SK-N-MC (cell line): Measurements from ENCODE around the gene DHRS7B.
A peak's percentile ranks its signal among the peaks of the same experiment; 100 is the strongest.
"Not testable (repeated sequence)": the region's sequence is repeated elsewhere in the genome, so short reads cannot be mapped to it uniquely, and the experiment has no call there.

Experiments
- DNase-seq: peaks from one replicate; pipeline ENCODE4 v3.0.0-alpha.2; 2011; ENCODE audit warnings: low read depth, low spot score
- H3K27ac ChIP-seq: fragments of 200-600 bp; sonication (generic); 2 replicates; pipeline ENCODE4 v1.5.1; 2016; ENCODE audit warnings: mixed run types
- H3K36me3 ChIP-seq: fragments of 200-600 bp; sonication (generic); 2 replicates; pipeline ENCODE4 v1.6.1; 2017; ENCODE audit warnings: antibody characterized with exemption, low read length, mixed read lengths; ENCODE audit not compliant: insufficient read depth
- H3K4me3 ChIP-seq: fragments of 200-600 bp; sonication (generic); 2 replicates; pipeline ENCODE4 v1.5.1; 2016
- H3K9ac ChIP-seq: fragments of 200-600 bp; sonication (generic); 2 replicates; pipeline ENCODE4 v1.8.0; 2017; ENCODE audit warnings: mixed run types, mixed read lengths; ENCODE audit not compliant: insufficient read length
- H3K9me3 ChIP-seq: fragments of 200-600 bp; sonication (generic); 2 replicates; pipeline ENCODE4 v1.6.1; 2017; ENCODE audit warnings: low read depth, mild to moderate bottlenecking, antibody characterized with exemption, low read length, moderate library complexity, mixed read lengths
- EZH2 ChIP-seq: fragments of 200-600 bp; sonication (generic); IDR thresholded peaks from one replicate; pipeline ENCODE4 v1.6.1; 2017; ENCODE audit warnings: antibody characterized with exemption
- FOXP2 ChIP-seq: optimal IDR thresholded peaks from 2 replicates; pipeline ENCODE3; 2011; ENCODE audit warnings: mild to moderate bottlenecking, moderate library complexity; ENCODE audit not compliant: insufficient read depth; ENCODE audit errors: extremely low read length, control extremely low read depth
- POLR2AphosphoS5 ChIP-seq: IDR thresholded peaks from 2 replicates; pipeline ENCODE4 v1.6.1; 2012; ENCODE audit warnings: mild to moderate bottlenecking, low read depth, low read length, borderline replicate concordance

DHRS7B gene, protein sequence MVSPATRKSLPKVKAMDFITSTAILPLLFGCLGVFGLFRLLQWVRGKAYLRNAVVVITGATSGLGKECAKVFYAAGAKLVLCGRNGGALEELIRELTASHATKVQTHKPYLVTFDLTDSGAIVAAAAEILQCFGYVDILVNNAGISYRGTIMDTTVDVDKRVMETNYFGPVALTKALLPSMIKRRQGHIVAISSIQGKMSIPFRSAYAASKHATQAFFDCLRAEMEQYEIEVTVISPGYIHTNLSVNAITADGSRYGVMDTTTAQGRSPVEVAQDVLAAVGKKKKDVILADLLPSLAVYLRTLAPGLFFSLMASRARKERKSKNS

DNA sequence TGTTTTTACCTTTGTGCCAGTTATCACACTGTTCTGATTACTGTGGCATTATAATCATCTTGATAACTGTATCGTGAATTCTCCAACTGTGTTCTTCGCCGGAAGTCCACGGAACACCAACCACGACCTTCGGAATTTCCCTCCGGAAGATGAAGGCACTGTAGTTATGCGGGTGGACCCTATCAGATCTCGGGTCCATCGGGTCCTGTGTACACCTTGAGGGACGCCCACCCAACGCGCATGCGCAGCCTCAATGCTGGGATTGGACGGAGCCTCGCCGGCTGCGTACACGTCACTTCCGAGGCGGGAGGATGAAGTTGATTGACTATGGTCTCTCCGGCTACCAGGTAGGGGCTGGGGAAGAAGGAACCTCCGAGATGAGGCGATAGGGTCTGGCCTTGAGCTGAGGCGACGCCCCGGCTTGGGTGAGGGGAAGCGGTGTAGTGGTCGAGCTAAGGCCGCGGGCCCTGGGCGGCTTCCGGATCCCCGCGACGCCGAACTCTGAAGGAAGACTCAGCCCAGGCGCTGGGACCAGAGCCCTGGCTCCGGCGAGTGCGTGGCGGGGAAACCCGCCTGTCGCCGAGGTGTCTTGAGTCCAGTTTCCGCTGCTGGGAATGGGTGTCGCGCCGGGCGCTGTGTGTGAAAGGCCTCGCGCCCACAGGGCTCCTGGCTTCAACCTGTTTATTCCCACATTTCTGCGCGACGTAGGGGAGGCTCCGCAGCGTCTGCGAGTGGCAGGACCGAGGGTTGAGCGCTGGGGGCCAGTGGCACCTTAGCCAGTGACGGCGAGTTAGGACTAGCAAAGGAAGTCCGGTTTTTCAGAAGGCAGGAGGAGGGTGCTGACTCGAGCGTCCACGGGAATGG, at the start of gene DHRS7B:
Gene DHRS7B, plus strand, starts transcription at position 320 of the 864 bp plus-strand sequence. Its CDS starts 8 bp downstream, at position 328.
- Histone ChIP-seq H3K9ac (peak within 1 kb of the TSS; percentile 83), H3K36me3 (no peaks in the 10 kb centered on the region), H3K4me3 (peak within 1 kb of the TSS; percentile 86), H3K9me3 (no peaks in the 10 kb centered on the region), H3K27ac (no peak within 1 kb of the TSS)
- TF ChIP-seq EZH2 (no peak), POLR2AphosphoS5 (peak; percentile 68; the same call in 1 of the 2 replicates), FOXP2 (no peak)
- peak; percentile 37 for DNase-seq

GRCh38 chr17:21077281-21077680, 49.5 kb upstream of the DHRS7B start:
- no peak overlapping the region for H3K27ac ChIP-seq
- H3K36me3 ChIP-seq, result no peaks in the 10 kb centered on the region
- no peak overlapping the region for H3K4me3 ChIP-seq
- no peak overlapping the region for H3K9ac ChIP-seq
- DNase-seq, result no peak
- H3K9me3 ChIP-seq, result no peaks in the 10 kb centered on the region
- TF ChIP-seq FOXP2 (no peak), EZH2 (no peak), POLR2AphosphoS5 (no peak)

- Histone ChIP-seq H3K36me3 (no peaks in the 10 kb centered on the region), H3K27ac (peak overlapping the region; percentile 79), H3K4me3 (peak overlapping the region; percentile 58), H3K9me3 (no peaks in the 10 kb centered on the region), H3K9ac (peak overlapping the region; percentile 59)
- DNase-seq, result no peak
- no peak for TF ChIP-seq FOXP2
- TF ChIP-seq POLR2AphosphoS5, result no peak
- TF ChIP-seq EZH2, result no peak
Observed at GRCh38 chr17:21078016-21078780, 48.6 kb upstream of the DHRS7B start.

DNA sequence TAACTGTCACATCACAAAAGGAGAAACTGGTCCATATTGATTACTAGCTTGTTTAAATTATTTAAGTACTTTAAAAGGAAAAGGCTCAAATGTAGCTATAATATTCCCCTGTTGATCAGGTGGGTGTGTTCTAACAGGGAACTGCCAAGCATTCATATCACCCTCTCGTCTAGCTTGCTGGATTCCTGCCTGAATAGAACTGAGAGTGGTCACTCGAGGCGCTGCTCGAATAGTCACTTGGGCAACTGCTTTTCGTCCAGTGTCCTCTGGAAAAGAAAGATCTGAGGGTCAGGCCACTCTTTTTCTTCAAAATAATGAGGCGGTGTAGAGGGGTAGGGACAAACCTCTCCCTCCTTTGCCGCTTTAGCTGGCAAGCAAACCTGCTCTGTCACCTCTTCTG, 47.6 kb upstream of the DHRS7B start:
- no peak for DNase-seq
- TF ChIP-seq POLR2AphosphoS5 (no peak), FOXP2 (no peak)
- Histone ChIP-seq H3K9ac (no peak overlapping the region), H3K36me3 (no peaks in the 10 kb centered on the region), H3K4me3 (no peak overlapping the region), H3K9me3 (no peaks in the 10 kb centered on the region), H3K27ac (no peak overlapping the region)

DNA sequence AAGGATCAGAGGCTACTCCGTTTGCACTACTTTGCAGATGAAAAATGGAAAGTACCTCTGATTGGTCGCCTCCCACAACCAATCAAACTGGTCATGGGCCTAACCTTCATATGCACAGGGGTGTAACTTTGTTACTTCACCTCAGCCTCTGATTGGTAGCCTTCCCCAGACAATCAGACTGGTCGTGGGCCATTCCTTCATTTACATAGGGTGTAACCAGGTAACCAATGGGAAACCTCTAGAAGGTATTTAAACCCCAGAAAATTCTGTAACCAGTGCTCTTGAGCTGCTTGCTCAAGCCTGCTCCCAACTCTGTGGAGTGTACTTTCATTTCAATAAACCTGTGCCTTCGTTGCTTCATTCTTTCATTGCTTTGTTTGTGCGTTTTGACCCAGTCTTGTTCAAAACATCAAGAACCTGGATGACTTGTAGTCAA, 44.7 kb upstream of the DHRS7B start:
- Histone ChIP-seq H3K9ac (no peak overlapping the region), H3K9me3 (no peaks in the 10 kb centered on the region), H3K27ac (no peak overlapping the region), H3K4me3 (no peak overlapping the region), H3K36me3 (no peaks in the 10 kb centered on the region)
- TF ChIP-seq FOXP2 (no peak), POLR2AphosphoS5 (no peak), EZH2 (no peak)
- DNase-seq, result no peak

DNA sequence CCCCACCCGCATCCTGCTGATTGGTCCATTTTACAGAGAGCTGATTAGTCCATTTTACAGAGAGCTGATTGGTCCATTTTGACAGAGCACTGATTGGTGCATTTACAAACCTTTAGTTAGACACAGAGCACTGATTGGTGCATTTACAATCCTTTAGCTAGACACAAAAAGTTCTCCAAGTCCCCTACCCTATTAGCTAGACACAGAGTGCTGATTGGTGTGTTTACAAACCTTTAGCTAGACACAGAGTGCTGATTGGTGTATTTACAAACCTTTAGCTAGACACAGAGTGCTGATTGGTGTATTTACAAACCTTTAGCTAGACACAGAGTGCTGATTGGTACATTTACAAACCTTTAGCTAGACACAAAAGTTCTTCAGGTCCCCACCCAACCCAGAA, 41.5 kb upstream of the DHRS7B start:
- not testable (repeated sequence) for H3K9me3 ChIP-seq, H3K9ac ChIP-seq, H3K36me3 ChIP-seq, H3K4me3 ChIP-seq, H3K27ac ChIP-seq, DNase-seq

DNA sequence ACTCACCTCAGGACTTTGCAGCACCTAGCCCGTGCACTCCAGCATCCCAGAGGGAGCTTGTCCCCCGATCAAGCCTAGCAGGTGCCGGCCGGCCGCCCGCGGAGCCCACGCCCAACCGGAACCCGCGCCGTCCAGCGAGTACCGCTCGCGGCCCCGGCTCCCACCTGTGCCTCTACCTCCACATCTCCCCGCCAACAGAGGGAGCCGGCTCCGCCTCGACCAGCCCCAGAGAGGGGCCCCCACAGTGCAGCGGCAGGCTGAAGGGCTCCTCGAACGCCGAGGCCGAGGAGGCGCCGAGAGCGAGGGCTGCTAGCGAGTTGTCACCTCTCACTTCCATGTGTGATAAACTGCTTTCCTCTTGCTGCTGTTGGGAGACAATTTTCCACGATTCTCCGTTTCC, 41.1 kb upstream of the DHRS7B start:
- Histone ChIP-seq H3K9me3 (no peaks in the 10 kb centered on the region), H3K36me3 (no peaks in the 10 kb centered on the region), H3K27ac (no peak overlapping the region), H3K9ac (no peak overlapping the region), H3K4me3 (no peak overlapping the region)
- TF ChIP-seq POLR2AphosphoS5 (no peak), EZH2 (no peak), FOXP2 (no peak)
- DNase-seq, result no peak

DNA sequence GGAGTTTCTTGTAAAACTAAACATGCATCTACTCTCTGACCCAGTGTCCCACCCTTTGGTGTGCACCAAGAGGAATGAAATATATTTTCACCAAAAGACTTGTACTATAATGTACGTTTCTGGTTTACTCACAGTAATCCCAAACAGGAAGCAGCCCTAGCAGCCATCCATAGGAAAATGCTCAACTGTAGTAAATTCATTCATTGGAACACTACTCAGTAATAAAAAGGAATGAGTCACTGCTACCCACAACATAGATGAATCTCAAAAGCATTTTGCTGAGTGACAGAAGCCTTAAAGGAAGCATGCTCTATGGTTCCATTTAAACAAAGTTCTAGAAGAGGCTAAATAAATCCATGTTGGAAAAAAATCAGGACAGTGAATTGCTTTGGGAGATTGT, 37.6 kb upstream of the DHRS7B start:
- Histone ChIP-seq H3K36me3 (no peaks in the 10 kb centered on the region), H3K27ac (peak overlapping the region; percentile 22; the same call in 1 of the 2 replicates), H3K9ac (no peak overlapping the region), H3K9me3 (no peaks in the 10 kb centered on the region), H3K4me3 (no peak overlapping the region)
- no peak for DNase-seq
- TF ChIP-seq FOXP2 (no peak), EZH2 (no peak), POLR2AphosphoS5 (no peak)
